Measurements from ENCODE around the gene FBXW4. TPM values are rescaled to one million over a fixed set of nuclear protein-coding genes. Genes with fewer than 3 reads are reported as not detected.

FBXW4 gene
- polyA plus RNA-seq, 1 donor from 2014 or later = 7.7 TPM

- Histone ChIP-seq H3F3A (ENCODE audit: insufficient read depth, low read length, poor library complexity, severe bottlenecking) (no peaks in the 10 kb centered on the region), H3K4me3 (ENCODE audit: low read length) (no peak overlapping the region), H3K9ac (ENCODE audit: low read length) (no peak overlapping the region), H3K9me3 (ENCODE audit: low read length) (no peaks in the 10 kb centered on the region), H3K27ac (ENCODE audit: low read length) (no peak overlapping the region), H3K4me2 (ENCODE audit: low read length) (no peak overlapping the region), H3K36me3 (ENCODE audit: insufficient read depth, low read length) (no peaks in the 10 kb centered on the region), H3K27me3 (ENCODE audit: insufficient read depth, low read depth, low read length) (no peaks in the 10 kb centered on the region), H2AFZ (ENCODE audit: low read depth, low read length) (no peak overlapping the region), H3K9me2 (ENCODE audit: insufficient read depth, low read length) (no peaks in the 10 kb centered on the region), H3K79me2 (replicated peaks; ENCODE audit: insufficient read depth, low read length) (no peaks in the 10 kb centered on the region), H4K20me1 (ENCODE audit: insufficient read depth) (no peaks in the 10 kb centered on the region)
- TF ChIP-seq SMC3 (conservative IDR thresholded peaks at IDR 0.05; ENCODE audit: poor library complexity) (no peak), TAF1 (IDR thresholded peaks at IDR 0.05; ENCODE audit: low read depth) (no peak), POLR2AphosphoS5 (IDR thresholded peaks at IDR 0.05) (no peak)
These were observed 87.8 kb downstream of the FBXW4 start for GRCh38 chr10:101607124-101607523.

- H4K20me1 ChIP-seq (ENCODE audit: insufficient read depth) = no peaks in the 10 kb centered on the region
- no peaks in the 10 kb centered on the region for H3K79me2 ChIP-seq (replicated peaks; ENCODE audit: insufficient read depth, low read length)
- no peak overlapping the region for H3K27ac ChIP-seq (ENCODE audit: low read length)
- TF ChIP-seq RAD21 (conservative IDR thresholded peaks at IDR 0.05) (peak; percentile 84), SMC3 (conservative IDR thresholded peaks at IDR 0.05; ENCODE audit: poor library complexity) (peak; percentile 78), POLR2AphosphoS5 (IDR thresholded peaks at IDR 0.05) (no peak)
- TF ChIP-seq, protein P1, sequence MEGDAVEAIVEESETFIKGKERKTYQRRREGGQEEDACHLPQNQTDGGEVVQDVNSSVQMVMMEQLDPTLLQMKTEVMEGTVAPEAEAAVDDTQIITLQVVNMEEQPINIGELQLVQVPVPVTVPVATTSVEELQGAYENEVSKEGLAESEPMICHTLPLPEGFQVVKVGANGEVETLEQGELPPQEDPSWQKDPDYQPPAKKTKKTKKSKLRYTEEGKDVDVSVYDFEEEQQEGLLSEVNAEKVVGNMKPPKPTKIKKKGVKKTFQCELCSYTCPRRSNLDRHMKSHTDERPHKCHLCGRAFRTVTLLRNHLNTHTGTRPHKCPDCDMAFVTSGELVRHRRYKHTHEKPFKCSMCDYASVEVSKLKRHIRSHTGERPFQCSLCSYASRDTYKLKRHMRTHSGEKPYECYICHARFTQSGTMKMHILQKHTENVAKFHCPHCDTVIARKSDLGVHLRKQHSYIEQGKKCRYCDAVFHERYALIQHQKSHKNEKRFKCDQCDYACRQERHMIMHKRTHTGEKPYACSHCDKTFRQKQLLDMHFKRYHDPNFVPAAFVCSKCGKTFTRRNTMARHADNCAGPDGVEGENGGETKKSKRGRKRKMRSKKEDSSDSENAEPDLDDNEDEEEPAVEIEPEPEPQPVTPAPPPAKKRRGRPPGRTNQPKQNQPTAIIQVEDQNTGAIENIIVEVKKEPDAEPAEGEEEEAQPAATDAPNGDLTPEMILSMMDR (IDR thresholded peaks at IDR 0.05; ENCODE audit: poor library complexity, severe bottlenecking) = peak; percentile 90
- no peak overlapping the region for H3K4me3 ChIP-seq (ENCODE audit: low read length)
- H3K4me2 ChIP-seq (ENCODE audit: low read length) = no peak overlapping the region
- H3K36me3 ChIP-seq (ENCODE audit: insufficient read depth, low read length) = no peaks in the 10 kb centered on the region
- no peaks in the 10 kb centered on the region for H3K27me3 ChIP-seq (ENCODE audit: insufficient read depth, low read depth, low read length)
- no peaks in the 10 kb centered on the region for H3K9me2 ChIP-seq (ENCODE audit: insufficient read depth, low read length)
- H3F3A ChIP-seq (ENCODE audit: insufficient read depth, low read length, poor library complexity, severe bottlenecking) = no peaks in the 10 kb centered on the region
- no peaks in the 10 kb centered on the region for H3K9me3 ChIP-seq (ENCODE audit: low read length)
- H2AFZ ChIP-seq (ENCODE audit: low read depth, low read length) = no peak overlapping the region
- no peak overlapping the region for H3K9ac ChIP-seq (ENCODE audit: low read length)
These were observed 92.1 kb downstream of the FBXW4 start for GRCh38 chr10:101602761-101603398.

GRCh38 chr10:101601541-101601940, 93.4 kb downstream of the FBXW4 start:
- Histone ChIP-seq H3K79me2 (replicated peaks; ENCODE audit: insufficient read depth, low read length) (no peaks in the 10 kb centered on the region), H2AFZ (ENCODE audit: low read depth, low read length) (no peak overlapping the region), H3K4me3 (ENCODE audit: low read length) (no peak overlapping the region), H3K4me2 (ENCODE audit: low read length) (no peak overlapping the region), H3K9me2 (ENCODE audit: insufficient read depth, low read length) (no peaks in the 10 kb centered on the region), H3K9ac (ENCODE audit: low read length) (no peak overlapping the region), H4K20me1 (ENCODE audit: insufficient read depth) (no peaks in the 10 kb centered on the region), H3K27ac (ENCODE audit: low read length) (no peak overlapping the region), H3K9me3 (ENCODE audit: low read length) (no peaks in the 10 kb centered on the region), H3K36me3 (ENCODE audit: insufficient read depth, low read length) (no peaks in the 10 kb centered on the region), H3F3A (ENCODE audit: insufficient read depth, low read length, poor library complexity, severe bottlenecking) (no peaks in the 10 kb centered on the region), H3K27me3 (ENCODE audit: insufficient read depth, low read depth, low read length) (no peaks in the 10 kb centered on the region)
- TF ChIP-seq REST (IDR thresholded peaks at IDR 0.05; ENCODE audit: borderline replicate concordance) = no peak
- no peak for TF ChIP-seq RAD21 (conservative IDR thresholded peaks at IDR 0.05)
- no peak for TF ChIP-seq SMC3 (conservative IDR thresholded peaks at IDR 0.05; ENCODE audit: poor library complexity)
- no peak for TF ChIP-seq EP300 (conservative IDR thresholded peaks at IDR 0.05; ENCODE audit: poor library complexity, severe bottlenecking)
- no peak for TF ChIP-seq MXI1 (conservative IDR thresholded peaks at IDR 0.05; ENCODE audit: poor library complexity, severe bottlenecking)
- no peak for TF ChIP-seq TAF1 (IDR thresholded peaks at IDR 0.05; ENCODE audit: low read depth)
- TF ChIP-seq, protein P1 (IDR thresholded peaks at IDR 0.05; ENCODE audit: poor library complexity, severe bottlenecking) = no peak
- TF ChIP-seq POLR2AphosphoS5 (IDR thresholded peaks at IDR 0.05) = no peak
- no peak for TF ChIP-seq EZH2 (IDR thresholded peaks at IDR 0.05; ENCODE audit: borderline replicate concordance, insufficient read depth, low read length, poor library complexity, severe bottlenecking)
